8988T (cell line): ENCODE data around the gene SMAD2.
"Not testable (repeated sequence)": the region's sequence is repeated elsewhere in the genome, so short reads cannot be mapped to it uniquely, and the experiment has no call there.

ENCODE experiments used
- DNase-seq: peaks from one replicate; pipeline ENCODE4 v3.0.0; 2011

The SMAD2 gene

DNA sequence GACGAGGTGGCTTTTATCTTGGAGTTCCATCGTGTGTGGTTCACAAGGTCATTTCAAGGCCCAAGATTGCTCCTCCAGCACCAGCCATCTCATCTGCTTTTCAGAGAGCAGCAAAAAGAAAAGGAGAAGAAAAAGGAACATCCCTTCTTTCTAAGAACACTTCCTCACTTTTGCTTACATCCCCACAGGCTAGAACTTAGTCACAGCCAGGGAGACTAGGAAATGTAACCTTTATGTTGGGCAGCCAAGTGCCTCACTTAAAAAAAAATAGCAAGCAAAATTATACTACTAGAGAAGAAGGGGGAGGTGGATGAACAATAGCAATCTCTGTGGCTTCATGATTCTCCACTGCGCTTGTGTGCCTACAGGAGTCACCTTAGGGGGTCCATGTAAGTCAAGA is 141.8 kb downstream of the SMAD2 start:
- no peak for DNase-seq

DNA sequence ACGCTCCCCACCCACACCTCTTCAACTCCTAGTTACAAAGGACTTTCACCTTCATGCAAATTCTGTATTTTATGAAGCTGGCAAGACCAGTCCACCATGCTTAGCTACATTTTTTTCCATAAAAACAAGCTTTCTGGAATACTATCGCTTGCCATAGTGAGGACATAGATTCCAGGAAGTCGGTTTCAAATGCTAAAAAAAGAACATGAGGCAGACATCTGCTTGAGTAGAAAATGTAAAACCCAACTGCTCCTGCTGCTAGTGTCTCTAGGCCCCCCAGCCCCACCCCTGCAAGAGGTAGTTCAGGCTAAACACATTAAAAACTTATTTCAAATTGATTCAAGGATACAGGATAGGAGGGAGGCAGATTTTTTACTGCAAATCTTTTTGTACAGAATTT is 148.9 kb downstream of the SMAD2 start:
- no peak for DNase-seq

DNA sequence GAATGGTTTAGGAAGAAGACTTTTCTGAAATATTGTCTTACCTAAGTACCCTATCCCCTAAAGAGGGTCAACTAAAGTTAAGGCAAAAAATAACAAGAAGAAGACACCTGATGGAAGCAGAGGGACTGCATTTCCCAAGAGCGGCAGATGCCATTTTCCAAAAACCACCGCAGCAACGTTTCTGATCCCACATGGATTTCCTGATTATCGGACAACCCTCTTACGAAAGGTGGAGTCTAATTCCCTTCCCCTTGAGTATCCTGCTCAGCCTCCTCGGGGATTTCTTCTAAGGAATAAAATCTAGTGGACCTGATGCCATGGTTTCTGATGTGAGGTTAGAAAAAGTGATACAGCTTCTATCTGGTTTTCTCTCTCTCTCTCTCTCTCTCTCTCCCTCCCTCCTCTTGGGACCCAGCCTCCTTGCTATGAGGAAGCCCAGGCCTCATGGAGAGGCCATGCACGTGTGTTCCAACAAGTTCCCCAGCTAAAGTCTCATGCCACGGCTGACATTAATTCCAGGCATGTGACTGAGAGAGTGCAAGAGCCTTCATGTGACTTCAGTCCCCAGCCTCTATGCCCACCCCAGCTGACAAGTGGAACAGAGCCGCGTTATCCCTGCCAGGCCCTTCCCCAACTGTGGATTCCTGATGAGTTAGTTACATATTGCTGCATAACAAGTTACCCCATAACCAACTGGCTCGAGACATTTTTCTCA is 150.3 kb downstream of the SMAD2 start:
- no peak for DNase-seq

DNA sequence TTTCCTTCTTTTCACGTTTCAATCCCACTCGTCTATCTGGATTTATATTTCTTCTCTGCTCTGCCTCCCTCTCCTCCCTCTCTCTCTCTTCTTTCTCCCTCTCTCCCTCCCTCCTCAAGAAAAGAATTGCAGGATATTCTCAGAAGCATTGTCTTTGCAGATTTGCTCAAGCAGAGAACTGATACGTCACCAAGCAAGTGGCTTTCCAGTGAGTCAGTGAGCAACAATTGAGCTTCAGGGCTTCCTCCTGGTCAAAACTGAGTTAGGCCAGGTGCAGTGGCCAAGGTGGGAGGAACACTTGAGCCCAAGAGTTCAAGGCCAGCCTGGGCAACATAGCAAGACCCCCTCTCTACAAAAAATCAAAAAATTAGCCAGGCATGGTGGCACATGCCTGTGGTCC is 151.1 kb downstream of the SMAD2 start:
- no peak for DNase-seq

DNA sequence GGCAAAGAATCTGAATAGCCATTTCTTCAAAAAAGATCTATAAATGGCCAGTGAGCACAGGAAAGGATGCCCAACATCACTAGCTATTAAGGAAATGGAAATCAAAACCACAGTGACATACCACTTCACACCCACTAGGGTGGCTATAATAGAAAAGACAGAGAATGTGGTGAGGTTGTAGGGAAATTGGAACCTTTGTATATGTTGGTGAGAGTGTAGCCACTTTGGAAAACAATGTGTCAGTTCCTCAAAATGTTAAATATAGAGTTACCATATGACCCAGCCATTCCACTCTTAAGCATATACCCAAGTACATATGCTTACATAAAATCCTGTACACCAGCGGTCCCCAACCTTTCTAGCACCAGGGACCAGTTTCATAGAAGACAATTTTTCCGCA is 152.8 kb downstream of the SMAD2 start:
- DNase-seq: no peak

DNA sequence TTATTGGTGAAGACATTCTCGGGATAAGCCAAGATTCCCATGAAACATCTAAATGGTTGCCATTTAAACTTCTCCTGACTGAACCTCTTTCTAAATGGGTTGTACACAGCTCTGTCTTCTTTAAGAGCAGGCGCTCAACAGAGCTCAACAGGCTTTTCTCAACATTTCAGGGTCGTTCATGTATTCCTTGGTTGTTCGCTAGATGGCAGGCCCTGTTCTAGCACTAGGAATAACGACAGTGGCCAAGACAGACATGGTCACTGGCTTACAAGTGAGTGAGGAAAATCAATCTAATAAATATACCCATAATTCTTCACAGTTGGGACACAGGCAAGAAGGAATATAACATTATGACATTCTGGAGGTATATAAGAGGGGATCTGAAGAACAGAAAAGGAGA is 154.5 kb downstream of the SMAD2 start:
- DNase-seq: no peak

DNA sequence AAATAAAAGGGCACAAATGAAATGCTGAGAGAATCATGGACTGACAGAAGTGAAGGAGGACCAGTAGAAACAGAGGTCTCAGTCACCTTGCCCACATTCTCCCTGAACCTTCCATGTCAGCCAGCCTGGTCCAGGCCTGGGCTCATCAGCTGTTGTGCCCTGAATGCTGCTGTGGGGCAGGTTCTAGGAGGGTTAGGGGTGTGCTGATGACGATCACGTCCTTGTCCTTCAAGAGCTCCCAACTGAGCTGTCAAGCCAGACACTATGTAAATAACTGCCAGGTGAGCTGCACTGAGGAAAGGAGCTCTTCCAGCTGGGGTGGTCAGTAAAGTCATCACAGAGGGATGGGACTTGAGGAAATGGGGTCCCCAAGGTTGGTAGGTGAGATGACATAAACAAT is 156.5 kb downstream of the SMAD2 start:
- no peak for DNase-seq

DNA sequence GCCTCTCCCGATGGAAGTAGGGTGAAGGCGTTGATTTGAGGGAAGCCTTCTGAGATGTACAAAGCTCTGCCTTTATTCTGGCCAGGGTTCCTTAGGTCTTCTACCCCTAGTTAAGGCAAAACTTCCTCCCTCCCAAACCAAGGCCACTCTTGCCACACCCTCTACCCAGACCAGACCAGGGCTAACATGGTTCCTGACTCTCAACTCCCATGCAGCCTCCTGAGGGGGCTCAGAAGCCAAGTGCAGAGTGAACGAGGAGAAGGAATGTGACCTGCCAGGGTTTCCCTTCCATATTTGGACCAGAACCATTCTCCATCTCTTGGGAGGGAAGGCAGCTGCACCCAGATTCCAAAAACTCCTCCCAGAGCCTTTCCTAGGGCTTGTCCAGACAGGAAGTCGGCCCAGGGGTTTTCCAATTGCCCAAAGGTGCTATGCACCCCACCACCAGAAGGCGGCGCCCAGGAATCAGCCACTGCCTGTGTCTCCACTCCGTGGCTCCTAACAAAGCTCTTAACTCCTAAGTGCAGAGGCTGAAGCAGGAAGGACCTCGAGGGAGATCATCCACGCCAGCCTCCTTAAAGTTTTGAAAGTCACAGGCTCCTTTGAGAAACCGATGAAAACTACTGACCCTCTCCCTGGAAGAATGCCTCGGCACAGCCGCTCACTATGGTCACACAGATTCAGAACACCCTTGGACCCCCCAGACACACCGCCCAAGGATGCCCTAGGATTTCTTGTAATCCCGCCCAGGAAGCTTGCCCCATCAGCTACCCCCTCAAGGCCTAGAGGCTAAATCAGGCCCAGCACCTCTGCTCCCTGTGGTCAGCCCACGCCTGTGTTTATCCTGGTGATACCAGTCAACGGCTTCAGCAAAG is 157.8 kb downstream of the SMAD2 start:
- no peak for DNase-seq

DNA sequence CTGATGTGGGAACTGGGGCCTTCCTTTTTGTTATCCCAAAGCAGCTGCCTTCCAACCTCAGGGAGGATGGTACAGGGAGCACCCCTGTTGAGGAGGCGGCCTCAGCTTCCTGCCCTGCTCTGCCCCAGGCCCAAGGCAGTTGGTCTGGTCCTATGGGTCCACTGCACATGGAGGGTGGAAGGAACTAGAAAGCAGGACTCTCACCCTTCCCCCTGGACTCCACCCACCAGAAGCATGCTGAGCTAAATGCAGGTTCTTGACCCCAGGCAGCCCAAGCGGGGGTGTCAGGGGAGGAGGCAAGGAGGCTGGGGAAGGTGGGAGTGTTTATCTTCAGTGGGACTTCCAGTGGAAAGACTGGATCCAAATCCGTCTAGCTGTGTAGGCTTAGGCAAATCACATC is 158.5 kb downstream of the SMAD2 start:
- no peak for DNase-seq

DNA sequence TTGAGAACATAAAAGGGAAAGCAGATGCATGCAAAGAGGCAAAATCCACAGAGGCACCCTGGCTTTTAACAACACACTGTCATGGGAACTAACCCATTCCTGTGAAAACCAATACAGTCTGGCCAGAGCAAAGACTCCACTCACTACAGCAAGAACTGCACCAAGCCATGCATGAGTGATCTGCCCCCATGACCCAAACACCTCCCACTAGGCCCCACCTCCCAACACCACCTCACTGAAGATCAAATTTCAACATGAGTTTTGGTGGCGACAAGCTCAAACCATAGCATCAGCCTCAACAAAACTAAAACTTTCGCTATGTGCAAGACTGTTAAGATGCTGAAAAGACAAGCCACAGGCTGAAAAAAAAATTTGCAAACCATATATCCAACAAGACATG is 162.8 kb downstream of the SMAD2 start:
- no peak for DNase-seq

DNA sequence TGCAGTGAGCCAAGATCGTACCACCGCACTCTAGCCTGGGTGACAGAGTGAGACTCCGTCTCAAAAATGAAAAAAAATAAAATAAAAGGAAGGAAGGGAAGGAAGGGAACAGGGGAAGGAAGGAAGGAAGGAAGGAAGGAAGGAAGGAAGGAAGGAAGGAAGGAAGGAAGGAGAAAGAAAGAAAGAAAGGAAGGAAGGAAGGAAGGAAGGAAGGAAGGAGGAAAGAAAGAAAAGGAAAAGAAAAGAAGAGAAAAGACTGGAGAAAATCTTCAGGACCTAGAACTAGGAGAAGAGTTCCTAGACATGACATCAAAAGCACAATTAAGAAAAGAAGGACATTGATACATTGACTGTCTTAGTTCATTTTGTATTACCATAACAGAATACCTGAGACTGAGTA is 163.3 kb downstream of the SMAD2 start:
- not testable (repeated sequence) for DNase-seq
